Activated T-cell treated with anti-CD3 and anti-CD28 coated beads for 48 hours (primary cell): Measurements from ENCODE around the gene APOBR.
"Not testable (repeated sequence)": the region's sequence is repeated elsewhere in the genome, so short reads cannot be mapped to it uniquely, and the experiment has no call there.

Experiments used
- DNase-seq: peaks from one replicate; pipeline ENCODE4 v3.0.0-alpha.2; 2020; ENCODE audit warnings: low read depth

Gene APOBR

GRCh38 chr16:28499854-28500253, 5.4 kb downstream of the APOBR start:
- no peak for DNase-seq

- DNase-seq, result not testable (repeated sequence)
Measured at GRCh38 chr16:28500476-28501180, 6.2 kb downstream of the APOBR start.

GRCh38 chr16:28501258-28502232, 7.1 kb downstream of the APOBR start:
- no peak for DNase-seq

DNA sequence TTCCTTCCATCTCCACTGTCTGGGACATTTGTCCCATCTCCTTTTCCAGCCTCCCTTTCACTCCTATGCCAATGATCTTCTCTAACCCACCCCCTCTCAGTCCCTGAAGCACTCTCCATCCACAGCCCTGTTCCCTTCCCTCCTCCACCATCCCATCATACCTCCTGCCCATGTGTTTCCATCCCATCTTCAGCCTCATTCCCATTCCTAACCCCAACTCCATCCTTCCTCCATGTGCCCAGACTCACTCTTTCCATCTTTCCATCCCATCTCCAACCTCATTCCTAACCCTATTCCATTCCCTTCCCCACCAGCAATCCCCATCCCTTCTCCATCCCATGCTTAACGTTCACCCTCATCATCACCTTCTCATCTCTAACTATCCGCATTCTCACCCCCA, 7.8 kb downstream of the APOBR start:
- DNase-seq, result no peak

DNA sequence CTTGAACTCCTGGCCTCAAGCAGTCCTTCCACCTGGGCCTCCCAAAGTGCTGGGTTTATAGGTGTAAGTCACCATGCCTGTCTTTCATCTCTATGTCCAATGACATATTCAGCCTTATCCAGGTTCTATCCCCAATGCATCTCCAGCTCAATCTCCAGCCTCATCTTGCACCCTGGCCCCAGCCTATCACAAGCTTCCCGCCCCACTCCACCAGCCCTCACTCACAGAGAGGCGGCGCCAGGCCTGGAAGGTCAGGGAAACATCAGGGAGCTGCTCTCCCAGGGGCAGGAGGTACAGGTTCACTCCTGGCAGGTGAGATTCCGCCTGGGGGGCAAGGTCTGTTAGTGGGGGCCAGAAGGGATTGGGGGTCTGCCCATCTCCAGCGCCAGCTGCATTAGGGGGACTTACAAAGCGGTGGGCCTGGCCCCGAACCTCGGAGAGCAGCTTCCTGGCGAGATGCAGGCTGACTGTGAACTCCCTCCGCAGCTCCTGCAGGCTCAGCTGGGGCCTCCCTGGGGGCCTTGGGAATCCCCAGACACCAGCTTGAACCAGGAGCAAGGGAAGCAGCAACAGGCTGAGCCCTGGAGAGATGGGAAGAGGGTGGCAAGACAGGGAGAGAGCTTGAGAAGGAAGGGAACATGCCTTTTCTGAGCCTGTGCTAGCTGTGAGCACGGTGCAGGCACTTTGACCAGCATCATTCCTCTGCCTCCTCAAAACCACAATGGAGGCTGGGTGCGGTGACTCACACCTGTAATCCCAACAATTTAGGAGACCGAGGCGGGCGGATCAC, 9.2 kb downstream of the APOBR start:
- DNase-seq, result no peak

DNA sequence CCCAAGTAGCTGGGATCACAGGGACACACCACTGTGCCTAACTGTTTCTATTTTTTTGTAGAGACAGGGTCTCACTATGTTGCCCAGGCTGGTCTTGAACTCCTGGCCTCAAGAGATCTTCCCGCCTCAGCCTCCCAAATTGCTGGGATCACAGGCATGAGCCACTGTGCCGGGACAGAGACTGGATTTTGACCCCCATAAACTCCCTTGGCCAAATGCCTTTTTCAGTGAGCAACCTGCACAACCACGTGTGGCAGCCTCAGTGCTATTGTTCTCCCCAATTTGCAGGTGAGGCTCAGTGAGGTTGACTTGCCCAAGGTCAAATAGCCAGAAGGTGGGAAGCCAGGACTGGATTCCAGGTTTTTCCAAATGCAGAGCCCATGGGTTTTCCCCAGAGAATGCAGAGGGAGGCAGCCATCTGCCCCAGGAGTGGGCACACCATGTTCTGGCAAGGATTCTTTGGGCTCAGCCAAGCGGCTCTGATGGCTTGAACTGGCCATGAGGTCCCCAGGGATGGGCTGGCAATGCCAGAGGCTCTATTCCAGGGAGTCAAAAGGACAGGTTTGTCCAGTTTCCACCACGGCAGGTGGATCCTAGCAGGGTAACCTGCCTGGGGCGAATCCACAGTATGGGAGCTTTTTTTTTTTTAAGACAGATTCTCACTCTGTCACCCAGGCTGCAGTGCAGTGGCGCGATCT, 10.4 kb downstream of the APOBR start:
- no peak for DNase-seq

DNA sequence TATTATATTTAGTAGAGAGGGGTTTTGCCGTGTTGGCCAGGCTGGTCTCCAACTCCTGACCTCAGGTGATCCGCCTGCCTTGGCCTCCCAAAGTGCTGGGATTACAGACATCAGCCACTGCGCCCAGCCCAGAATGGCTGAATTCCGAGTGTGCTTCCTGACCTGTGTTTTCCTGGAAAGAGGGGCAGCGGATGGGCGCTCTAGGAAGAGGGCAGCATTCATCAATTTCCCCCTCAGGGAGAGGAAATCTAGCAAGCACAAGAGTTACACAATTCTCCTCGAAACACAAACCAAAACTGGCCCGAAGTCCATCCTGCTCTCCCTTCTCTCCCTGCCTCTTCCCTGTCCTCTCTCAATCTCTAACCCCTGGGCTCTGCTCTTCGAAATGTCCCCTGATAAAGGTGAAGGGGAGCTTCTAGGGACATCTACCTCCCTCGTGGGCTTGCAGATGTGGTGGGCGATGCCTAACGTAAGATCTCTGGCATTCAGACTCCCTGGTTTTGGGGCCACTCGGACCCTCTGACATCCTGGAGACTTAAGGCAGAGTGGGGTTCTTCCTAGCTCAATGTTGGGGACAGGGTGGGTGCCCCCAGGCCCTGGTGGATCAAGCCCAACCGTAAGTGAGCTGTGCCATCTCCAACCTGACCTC, 11.2 kb downstream of the APOBR start:
- DNase-seq, result no peak

- DNase-seq, result no peak
Measured at GRCh38 chr16:28511031-28511430, 16.6 kb downstream of the APOBR start.

GRCh38 chr16:28511801-28512789, 17.7 kb downstream of the APOBR start:
- no peak for DNase-seq

DNA sequence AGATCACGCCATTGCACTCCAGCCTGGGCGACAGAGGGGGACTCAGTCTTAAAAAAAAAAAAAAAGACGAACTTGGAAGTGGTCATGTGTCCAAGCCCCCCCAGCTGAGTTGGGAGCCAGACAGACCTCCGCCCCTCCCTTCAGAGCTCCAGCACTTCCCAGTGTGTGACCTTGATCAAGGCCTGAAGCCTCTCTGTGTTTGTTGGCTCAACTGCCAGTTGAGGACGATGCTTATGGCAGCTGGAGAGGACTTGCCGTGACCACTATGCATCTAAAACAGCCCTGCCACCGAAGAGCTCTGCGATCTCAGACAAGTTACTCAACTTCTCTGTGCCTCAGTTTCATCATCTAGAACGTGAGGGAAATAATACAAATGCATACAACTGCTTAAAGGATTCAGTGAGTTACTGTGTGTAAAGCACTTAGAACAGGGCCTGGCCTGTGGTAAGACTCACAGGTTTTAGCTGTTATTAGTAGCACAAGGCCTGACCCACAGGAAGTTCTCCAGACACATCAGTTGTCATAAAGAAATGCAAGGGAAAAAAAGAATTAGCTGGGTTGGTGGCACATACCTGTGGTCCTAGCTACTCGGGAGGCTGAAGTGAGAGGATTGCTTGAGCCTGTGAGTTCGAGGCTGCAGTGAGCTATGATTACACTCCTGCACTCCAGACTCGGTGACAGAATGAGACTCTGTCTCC, 19.2 kb downstream of the APOBR start:
- no peak for DNase-seq

DNA sequence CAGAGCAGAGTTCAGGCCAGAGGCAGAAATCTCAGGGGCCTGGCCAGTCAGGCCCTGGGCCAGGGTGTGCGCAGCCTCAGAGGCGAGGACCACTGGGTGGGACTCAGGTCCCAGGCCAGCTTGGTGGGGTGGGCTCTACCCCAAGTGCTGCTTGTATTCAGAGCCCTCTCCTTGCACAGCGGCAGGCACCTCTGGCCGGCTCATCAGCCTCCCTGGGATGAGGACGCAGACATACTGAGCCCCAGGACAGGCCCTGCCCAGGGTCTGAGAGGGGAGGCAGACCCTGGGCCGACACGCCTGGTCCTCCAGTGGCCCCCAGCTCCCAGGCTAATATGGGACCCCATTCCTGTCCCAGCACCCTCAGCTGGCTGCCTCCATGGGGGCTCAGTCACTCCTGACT, 19.8 kb downstream of the APOBR start:
- DNase-seq, result no peak

GRCh38 chr16:28520672-28521071, 26.2 kb downstream of the APOBR start:
- DNase-seq, result no peak

DNA sequence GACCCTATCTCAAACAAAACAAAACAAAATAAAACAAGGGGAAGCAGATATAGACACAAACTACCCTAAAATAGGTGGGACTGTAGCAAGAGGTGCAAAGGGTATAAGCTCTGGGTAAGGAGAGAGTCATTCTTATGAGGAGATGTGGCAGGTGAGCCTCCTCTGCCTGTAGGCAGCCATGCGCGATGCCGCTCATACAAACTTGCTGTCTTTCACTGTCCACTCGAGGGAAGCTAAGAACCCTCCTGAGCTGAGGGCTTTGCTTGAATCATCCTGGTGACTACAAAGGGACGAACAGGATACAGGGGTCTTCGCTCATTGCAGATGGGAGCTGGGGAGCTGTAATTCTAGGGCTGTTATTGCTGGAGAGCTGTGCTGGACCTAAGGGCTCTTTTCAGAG, 27.0 kb downstream of the APOBR start:
- DNase-seq, result no peak

DNA sequence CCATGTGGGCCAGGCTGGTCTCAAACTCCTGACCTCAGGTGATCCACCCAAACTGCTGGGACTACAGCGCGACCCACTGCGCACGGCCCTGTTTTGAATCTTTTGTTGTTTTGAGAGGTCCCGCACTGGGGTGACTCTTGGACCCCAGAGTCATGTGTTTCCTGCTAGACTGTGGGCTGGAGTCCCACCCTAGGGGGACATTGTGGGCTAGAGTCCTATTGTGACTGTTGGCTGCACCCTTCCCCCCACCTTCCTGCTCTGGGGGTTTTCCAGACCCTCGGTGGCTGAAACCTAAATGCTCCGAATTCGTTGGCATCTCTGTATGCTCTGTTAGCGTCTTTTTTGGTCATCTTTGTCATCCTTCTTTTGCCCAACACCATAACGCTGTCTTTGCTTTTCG, 28.3 kb downstream of the APOBR start:
- no peak for DNase-seq

GRCh38 chr16:28524681-28525171, 30.3 kb downstream of the APOBR start:
- DNase-seq, result no peak

DNA sequence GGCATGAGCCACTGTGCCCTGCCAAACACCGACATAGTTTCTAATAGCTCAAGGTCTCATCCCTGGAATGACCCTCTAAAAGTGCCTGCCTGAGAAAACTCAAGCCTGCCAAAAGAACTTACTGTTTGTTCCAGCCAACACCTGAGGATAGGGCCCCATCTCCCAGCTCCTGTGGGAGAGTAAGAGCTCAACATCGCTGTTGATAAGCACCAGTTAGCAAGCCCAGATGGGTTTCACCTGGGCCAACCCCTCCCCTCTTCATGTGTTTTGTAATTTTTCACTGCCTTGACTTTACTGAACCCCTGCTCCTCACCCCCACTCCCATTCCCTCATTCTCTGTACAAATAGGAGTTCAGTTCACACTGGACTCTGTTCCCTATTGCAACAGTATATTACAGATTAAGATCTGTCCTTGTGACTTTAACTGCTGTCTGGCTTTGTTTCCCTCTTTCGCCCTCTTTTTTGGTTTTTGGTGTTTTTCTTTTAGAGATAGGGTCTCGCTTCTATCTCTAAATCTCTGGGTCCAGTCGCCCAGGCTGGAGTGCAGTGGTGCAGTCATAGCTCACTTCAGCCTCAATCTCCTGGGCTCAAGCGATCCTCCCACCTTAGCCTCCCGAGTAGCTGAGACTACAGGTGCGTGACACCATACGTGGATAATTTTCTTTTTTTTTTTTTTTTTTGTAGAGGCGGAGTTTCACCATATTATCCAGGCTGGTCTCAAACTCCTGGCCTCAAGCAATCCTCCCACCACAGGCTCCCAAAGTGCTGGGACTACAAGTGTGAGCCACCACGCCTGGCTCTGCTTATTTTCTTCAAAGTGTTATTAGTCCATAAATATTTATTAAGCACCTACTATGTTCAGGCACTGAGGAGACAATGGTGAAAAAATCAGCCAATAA, 32.0 kb downstream of the APOBR start:
- no peak for DNase-seq

DNA sequence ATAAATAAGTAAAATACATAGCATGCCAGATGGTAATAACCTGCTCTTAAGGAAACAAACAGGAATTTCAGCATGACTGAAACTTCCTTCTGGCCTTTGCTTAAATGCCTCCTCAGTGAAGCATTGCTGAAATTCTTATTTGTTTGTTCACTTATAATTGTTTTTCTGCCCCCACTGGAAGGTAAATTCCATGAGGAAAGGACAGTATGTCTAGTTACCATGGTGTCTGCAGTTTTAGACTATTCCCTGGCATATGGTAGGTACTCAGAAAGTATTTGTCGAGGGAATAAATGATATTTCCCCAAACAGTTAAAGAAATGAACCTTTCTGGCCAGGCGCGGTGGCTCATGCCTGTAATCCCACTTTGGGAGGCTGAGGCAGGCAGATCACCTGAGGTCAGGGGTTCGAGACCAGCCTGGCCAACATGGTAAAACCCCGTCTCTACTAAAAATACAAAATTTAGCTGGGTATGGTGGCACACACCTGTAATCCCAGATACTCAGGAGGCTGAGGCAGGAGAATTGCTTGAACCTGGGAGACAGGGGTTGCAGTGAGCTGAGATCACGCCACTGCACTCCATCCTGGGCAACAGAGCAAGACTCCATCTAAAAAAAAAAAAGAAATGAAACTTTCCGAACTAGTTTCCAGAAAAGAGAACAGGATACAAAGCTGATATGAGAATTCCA, 32.8 kb downstream of the APOBR start:
- not testable (repeated sequence) for DNase-seq

- DNase-seq, result no peak
Measured at GRCh38 chr16:28527985-28528384, 33.5 kb downstream of the APOBR start.
